GM12864 (cell line): ENCODE results near the gene GNG4.

Experiments
- DNase-seq: peaks from one replicate; pipeline ENCODE4 v3.0.0-alpha.2; 2011; ENCODE audit warnings: low read depth
- H3K4me3 ChIP-seq: 2 replicates; pipeline ENCODE4 v1.5.1; 2011; ENCODE audit warnings: mild to moderate bottlenecking, low read depth, low read length, control low read depth
- TF ChIP-seq, protein P1 (sequence below): IDR thresholded peaks from 2 replicates; pipeline ENCODE4 v1.5.1; 2011; ENCODE audit warnings: low read depth, mild to moderate bottlenecking, moderate library complexity, low read length, control low read depth, inconsistent platforms; ENCODE audit errors: missing control alignments

The GNG4 gene

GRCh38 chr1:235533476-235534168 is 116.0 kb downstream of the GNG4 start:
- no peak overlapping the region for H3K4me3 ChIP-seq
- DNase-seq, result no peak
- TF ChIP-seq, protein P1, sequence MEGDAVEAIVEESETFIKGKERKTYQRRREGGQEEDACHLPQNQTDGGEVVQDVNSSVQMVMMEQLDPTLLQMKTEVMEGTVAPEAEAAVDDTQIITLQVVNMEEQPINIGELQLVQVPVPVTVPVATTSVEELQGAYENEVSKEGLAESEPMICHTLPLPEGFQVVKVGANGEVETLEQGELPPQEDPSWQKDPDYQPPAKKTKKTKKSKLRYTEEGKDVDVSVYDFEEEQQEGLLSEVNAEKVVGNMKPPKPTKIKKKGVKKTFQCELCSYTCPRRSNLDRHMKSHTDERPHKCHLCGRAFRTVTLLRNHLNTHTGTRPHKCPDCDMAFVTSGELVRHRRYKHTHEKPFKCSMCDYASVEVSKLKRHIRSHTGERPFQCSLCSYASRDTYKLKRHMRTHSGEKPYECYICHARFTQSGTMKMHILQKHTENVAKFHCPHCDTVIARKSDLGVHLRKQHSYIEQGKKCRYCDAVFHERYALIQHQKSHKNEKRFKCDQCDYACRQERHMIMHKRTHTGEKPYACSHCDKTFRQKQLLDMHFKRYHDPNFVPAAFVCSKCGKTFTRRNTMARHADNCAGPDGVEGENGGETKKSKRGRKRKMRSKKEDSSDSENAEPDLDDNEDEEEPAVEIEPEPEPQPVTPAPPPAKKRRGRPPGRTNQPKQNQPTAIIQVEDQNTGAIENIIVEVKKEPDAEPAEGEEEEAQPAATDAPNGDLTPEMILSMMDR, result no peak

DNA sequence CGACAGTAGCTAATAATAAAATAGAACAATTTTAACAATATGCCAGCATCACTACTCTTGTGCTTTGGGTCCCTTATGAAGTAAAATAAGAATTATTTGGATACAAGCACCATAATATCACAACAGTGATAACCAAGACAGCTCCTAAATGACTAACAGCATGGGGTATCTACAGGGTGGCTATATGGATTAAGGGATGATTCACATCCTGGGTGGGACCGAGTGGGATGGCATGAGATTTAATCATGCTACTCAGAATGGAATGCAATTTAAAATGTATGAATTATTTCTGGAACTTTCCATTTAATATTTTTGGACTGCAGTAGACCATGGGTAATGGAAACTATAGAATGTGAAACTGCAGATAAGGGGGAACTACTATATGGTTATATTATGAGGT is 117.2 kb downstream of the GNG4 start:
- no peak overlapping the region for H3K4me3 ChIP-seq
- no peak for DNase-seq
- TF ChIP-seq, protein P1, result no peak

GRCh38 chr1:235527196-235527814 is 122.3 kb downstream of the GNG4 start:
- TF ChIP-seq, protein P1, result no peak
- H3K4me3 ChIP-seq, result no peak overlapping the region
- no peak for DNase-seq

DNA sequence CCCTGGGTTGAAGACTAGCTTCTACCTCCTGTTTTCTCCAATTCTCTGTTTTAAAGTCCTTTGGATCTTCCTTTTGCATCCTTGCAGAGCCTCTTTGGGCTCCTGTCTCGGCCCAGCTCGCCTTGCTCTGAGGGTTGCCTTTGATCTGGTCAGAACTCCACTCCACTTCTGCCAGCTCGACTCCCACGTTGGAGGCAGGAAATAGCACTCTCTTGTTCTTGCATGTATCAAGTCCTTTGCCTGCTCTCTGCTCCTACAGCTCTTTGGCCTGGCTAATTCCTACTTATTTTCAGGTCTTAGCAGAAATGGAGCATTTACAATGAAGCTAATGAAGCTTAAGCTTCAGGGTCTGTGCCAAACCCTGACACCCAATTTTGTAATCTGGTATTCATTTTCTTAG is 124.3 kb downstream of the GNG4 start:
- H3K4me3 ChIP-seq, result no peak overlapping the region
- TF ChIP-seq, protein P1, result no peak
- DNase-seq, result no peak

DNA sequence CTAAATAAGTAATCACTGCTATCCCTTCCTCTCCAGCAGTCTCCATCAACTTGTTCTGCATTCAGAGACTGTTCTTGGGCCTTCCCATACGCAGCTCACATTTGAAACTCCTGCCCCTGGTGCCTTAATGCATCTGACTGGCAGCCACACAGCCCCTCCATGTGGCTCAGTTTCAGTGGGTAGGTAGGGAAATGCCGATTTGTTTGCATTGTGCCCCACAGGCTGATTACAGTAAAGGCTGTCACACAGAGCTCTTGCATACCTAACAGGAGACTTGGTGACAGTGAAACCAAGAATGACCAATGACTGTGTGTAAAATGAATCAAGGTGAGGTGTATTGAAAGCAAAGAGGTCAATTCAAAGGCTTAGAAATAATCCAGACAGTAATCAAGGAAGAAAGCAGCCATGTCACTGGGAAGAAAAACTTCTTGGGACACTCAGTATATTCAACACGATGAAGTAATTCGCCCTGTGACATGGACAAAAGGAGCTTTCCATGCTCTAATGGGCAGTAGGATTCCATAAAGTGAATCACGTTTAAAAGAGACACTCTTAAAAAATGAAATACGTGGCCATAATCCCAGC is 132.6 kb downstream of the GNG4 start:
- TF ChIP-seq, protein P1, result no peak
- no peak overlapping the region for H3K4me3 ChIP-seq
- no peak for DNase-seq

DNA sequence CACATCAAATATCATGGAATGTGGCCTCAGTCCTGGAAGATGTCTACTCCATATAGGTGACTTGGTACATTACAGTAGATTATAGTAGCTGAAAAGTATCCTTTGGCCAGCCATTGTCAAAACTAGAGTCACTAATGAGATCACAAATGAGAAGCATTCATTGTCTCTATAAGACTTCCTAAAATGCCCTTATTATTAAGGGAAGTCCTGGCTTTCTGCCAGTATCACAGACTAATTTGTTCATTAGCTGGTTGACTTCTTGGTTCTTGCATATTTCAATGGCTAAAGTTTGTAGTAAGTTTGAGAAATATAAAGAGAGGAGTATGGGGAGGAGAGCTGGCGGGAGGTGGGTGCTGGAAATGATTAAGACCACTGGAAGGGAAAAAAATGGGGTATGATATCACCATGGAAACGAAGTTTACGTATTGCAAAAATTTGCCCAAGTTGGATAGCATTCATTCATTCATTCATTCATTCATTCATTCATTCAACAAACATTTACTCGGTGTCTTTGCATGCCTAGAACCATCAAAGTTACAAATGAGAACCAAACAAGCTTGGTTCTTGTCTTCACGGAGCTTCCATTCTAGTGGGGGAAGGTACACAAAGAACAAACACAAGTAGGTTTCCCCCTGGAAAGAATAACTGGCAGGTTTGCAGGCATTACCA is 133.6 kb downstream of the GNG4 start:
- H3K4me3 ChIP-seq, result no peak overlapping the region
- TF ChIP-seq, protein P1, result no peak

More for the DNA sequence above, 133.6 kb downstream of the GNG4 start:
- no peak for DNase-seq
